Subcutaneous adipose tissue (tissue), 4 donors: ENCODE results near the gene CPLX3. TPM values are rescaled to one million over a fixed set of nuclear protein-coding genes. Genes with fewer than 3 reads are reported as not detected.

Experiments used
- total RNA-seq, 4 donors: library from RNA; depleted of rRNA; stranded (reverse); fragments of >200 nt; gene quantifications; one replicate each; pipeline ENCODE4 v1.1.0, GENCODE V29; 2016
- TF ChIP-seq, protein P1 (sequence below): fragments of 450-650 bp; IDR thresholded peaks from one replicate; pipeline ENCODE4 v1.5.1; 2016; ENCODE audit warnings: low read depth, mild to moderate bottlenecking, control low read depth, antibody characterized with exemption, moderate library complexity

CPLX3 gene
- total RNA-seq, 4 donors from 2014 or later: not detected

- TF ChIP-seq, protein P1, sequence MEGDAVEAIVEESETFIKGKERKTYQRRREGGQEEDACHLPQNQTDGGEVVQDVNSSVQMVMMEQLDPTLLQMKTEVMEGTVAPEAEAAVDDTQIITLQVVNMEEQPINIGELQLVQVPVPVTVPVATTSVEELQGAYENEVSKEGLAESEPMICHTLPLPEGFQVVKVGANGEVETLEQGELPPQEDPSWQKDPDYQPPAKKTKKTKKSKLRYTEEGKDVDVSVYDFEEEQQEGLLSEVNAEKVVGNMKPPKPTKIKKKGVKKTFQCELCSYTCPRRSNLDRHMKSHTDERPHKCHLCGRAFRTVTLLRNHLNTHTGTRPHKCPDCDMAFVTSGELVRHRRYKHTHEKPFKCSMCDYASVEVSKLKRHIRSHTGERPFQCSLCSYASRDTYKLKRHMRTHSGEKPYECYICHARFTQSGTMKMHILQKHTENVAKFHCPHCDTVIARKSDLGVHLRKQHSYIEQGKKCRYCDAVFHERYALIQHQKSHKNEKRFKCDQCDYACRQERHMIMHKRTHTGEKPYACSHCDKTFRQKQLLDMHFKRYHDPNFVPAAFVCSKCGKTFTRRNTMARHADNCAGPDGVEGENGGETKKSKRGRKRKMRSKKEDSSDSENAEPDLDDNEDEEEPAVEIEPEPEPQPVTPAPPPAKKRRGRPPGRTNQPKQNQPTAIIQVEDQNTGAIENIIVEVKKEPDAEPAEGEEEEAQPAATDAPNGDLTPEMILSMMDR: no peak
Observed at GRCh38 chr15:74790080-74790916, 36.1 kb upstream of the CPLX3 start.

DNA sequence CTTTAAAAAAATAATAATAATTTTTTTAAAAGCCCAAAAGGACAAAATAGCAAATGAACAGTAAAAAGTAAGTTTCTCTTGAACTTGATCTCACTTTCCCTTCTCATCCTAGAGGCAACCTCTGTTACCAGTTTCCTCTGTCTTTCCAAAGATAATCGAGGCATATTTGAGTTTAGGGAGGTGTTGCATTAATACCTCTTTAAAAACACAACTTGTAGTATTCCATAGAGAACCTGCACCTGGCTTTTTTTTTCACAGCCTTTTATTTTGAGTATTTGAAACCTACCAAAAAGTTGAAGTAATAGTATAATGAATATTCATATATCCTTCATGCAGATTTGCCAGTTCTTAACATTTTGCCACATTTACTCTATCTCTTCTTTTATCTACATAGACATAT lies 35.4 kb upstream of the CPLX3 start:
- TF ChIP-seq, protein P1: no peak

GRCh38 chr15:74791667-74792066 lies 34.8 kb upstream of the CPLX3 start:
- TF ChIP-seq, protein P1: no peak

DNA sequence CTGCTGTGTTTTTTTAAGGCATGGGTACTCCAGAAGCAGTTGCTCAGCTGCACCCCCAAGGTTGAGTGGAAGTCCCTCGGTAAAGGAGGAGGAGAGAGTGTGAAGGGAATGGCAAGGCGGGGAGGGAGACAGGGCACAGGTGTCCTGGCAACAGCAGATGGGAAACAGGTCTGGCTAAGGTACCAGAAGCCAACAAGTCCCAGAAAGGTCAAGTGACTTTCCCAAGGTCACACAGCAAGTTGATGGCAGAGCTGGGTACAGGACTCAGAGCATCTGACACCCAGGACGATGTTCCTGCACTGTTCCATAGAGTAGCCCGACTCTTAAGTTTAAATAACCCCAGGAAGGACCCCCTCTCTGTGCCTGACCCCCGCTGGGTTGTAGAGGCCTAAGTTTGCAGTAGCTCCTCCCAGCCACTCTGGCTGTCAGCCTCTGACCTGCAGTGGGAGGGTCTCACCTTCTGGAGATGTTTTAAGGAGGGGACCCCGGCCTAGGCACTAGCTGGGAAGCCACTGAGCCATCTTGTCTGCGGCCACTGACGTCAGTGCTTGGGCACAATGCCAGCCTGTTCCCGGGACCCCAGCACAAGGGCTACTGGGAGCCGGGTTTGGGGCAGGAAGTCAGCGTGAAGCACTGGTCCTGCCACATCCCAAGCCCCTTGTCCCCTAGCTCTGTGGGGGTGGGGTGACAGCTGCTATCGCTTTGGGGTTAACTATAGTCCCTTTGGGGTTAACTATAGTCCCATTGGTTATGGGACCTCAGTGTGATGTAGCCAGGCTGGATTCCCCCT lies 34.0 kb upstream of the CPLX3 start:
- TF ChIP-seq, protein P1: no peak

- TF ChIP-seq, protein P1: no peak
Observed at GRCh38 chr15:74793135-74794028, 33.0 kb upstream of the CPLX3 start.

- TF ChIP-seq, protein P1: no peak
Observed at GRCh38 chr15:74794248-74794969, 32.0 kb upstream of the CPLX3 start.
